C4-2B (cell line): Measurements from ENCODE around the gene CFAP119.

Experiments
- H3K27ac ChIP-seq: fragments of 450-650 bp; 2 replicates; pipeline ENCODE4 v1.5.1; 2017
- ZFX ChIP-seq: fragments of 450-650 bp; IDR thresholded peaks from 2 replicates; pipeline ENCODE4 v1.6.1; 2017
- TF ChIP-seq, protein P1 (sequence below): fragments of 450-650 bp; conservative IDR thresholded peaks from 2 replicates; pipeline ENCODE4 v1.5.1; 2017; ENCODE audit warnings: mild to moderate bottlenecking

Gene CFAP119

DNA sequence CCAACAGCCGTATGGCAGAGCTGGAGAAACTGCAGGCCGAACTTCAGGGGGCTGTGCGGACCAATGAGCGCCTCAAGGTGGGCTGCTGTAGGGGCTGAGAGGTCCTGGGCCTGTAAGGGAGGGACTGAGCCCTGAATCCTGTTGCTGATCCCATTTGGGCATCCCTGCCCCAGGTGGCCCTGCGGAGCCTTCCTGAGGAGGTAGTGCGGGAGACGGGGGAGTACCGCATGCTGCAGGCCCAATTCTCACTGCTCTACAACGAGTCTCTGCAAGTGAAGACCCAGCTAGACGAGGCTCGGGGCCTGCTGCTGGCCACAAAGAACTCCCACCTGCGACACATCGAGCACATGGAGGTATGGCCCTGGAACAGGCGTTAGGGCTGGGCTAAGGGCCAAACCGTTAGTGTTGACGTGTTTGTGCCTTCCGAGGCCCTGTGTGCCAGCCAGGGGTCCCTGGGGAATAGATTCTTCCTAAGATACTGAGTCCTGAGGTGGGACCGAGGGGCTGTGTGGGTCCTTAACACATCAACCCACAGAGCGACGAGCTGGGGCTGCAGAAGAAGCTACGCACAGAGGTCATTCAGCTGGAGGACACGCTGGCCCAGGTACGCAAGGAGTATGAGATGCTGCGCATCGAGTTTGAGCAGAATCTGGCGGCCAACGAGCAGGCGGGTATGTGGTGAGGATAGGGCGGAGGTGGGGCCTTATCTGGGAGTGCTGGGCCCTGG, 4.5 kb upstream of the CFAP119 start:
- H3K27ac ChIP-seq: no peak overlapping the region
- TF ChIP-seq, protein P1, sequence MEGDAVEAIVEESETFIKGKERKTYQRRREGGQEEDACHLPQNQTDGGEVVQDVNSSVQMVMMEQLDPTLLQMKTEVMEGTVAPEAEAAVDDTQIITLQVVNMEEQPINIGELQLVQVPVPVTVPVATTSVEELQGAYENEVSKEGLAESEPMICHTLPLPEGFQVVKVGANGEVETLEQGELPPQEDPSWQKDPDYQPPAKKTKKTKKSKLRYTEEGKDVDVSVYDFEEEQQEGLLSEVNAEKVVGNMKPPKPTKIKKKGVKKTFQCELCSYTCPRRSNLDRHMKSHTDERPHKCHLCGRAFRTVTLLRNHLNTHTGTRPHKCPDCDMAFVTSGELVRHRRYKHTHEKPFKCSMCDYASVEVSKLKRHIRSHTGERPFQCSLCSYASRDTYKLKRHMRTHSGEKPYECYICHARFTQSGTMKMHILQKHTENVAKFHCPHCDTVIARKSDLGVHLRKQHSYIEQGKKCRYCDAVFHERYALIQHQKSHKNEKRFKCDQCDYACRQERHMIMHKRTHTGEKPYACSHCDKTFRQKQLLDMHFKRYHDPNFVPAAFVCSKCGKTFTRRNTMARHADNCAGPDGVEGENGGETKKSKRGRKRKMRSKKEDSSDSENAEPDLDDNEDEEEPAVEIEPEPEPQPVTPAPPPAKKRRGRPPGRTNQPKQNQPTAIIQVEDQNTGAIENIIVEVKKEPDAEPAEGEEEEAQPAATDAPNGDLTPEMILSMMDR: no peak

DNA sequence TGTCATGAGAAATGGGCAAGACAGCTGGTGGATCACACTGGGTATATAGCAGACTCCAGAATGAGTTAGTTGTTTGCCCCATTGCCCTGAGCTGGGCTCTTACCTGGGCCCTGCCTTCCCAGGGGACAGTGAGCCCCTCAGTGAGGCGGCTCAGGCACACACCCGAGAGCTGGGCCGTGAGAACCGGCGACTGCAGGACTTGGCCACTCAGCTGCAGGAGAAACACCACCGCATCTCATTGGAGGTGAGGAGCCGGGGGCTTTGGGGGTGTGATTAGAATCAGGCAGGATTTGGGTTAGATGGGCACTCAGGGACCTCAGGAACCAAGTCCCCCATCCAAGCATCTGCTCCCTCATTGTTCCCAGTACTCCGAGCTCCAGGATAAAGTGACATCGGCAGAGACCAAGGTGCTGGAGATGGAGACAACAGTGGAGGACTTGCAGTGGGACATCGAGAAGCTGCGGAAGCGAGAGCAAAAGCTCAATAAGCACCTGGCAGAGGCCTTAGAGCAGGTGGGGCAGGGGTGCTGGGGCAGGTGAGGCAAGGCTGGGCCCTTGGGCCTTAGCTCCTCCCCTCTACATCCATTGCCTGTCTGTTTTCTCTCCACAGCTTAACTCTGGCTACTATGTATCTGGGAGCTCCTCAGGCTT, 3.1 kb upstream of the CFAP119 start:
- no peak overlapping the region for H3K27ac ChIP-seq
- TF ChIP-seq, protein P1: no peak
- TF ChIP-seq ZFX: no peak

DNA sequence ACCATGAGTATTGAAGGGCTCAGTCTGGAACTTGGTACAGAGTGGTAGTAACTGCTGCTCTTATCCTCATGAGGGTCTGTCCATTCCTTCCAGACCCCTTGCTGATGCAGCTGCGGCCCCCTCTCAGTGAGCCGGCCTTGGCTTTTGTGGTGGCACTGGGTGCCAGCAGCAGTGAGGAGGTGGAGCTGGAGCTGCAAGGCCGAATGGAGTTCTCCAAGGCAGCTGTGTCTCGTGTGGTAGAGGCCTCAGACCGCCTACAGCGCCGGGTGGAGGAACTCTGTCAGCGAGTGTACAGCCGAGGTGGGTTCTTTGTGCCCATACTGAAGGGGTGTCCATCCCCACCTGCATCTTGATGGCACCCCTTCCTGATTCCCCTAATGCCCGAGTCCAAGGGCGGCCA, 2.2 kb upstream of the CFAP119 start:
- H3K27ac ChIP-seq: no peak overlapping the region
- no peak for TF ChIP-seq ZFX
- TF ChIP-seq, protein P1: no peak

DNA sequence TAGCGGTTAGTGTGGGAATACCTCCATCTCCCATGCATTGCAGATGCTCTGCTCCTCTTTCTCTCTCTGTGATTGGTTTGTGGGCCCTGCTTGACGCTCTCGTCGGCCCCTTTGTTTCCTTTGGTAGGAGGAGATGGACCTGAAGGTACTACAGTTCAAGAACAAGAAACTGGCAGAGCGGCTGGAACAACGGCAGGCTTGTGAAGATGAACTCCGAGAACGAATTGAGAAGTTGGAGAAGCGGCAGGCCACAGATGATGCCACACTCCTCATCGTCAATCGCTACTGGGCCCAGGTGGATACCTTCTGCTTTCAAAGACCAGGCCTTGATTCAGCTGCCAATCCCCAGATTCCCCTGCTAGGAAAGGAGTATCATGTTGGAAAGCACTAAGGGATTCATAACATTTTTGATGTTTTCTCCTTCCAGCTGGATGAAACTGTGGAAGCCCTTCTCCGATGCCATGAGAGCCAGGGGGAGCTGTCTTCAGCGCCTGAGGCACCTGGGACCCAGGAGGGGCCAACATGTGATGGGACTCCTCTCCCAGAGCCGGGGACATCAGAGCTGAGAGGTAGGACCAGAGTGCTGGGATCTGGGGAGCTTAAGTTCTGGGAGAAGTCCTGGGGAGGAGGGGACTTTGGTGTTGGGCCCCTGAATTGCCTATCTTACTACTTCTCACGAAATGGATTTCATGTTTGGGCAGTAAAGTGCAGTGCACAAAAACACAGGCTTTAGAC, 1.3 kb upstream of the CFAP119 start:
- TF ChIP-seq, protein P1: no peak
- TF ChIP-seq ZFX: no peak
- peak overlapping the region; percentile 89 for H3K27ac ChIP-seq

DNA sequence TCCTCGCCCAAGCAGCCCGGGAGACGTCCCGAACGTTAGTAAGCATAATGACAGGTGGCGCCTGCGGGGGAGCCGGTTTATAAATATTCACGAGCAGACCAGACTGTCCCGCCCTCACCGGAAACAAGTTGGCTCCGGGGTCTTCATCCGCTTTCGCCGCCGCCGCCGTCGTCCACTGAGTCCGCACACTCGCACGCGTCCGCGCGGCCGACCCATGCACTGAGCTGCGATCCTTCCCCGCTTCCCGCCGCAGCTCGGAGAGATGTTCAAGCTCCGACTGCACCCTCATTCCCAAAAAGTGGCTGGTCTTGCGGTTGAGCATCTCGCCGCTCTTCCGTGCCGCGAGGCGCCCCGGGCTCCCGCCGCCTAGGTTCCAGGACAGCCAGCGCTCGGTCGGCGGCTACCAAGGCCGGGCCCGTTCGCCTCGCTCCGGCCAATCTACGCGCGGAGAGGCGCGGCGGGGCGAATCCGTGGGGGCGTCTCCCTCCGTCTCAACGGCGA, 385 bp downstream of the CFAP119 start:
- peak overlapping the region; percentile 89 for H3K27ac ChIP-seq
- 0 out of 2 replicates have a peak, but pooled peaks have one; percentile 9 for TF ChIP-seq ZFX
- TF ChIP-seq, protein P1: no peak

DNA sequence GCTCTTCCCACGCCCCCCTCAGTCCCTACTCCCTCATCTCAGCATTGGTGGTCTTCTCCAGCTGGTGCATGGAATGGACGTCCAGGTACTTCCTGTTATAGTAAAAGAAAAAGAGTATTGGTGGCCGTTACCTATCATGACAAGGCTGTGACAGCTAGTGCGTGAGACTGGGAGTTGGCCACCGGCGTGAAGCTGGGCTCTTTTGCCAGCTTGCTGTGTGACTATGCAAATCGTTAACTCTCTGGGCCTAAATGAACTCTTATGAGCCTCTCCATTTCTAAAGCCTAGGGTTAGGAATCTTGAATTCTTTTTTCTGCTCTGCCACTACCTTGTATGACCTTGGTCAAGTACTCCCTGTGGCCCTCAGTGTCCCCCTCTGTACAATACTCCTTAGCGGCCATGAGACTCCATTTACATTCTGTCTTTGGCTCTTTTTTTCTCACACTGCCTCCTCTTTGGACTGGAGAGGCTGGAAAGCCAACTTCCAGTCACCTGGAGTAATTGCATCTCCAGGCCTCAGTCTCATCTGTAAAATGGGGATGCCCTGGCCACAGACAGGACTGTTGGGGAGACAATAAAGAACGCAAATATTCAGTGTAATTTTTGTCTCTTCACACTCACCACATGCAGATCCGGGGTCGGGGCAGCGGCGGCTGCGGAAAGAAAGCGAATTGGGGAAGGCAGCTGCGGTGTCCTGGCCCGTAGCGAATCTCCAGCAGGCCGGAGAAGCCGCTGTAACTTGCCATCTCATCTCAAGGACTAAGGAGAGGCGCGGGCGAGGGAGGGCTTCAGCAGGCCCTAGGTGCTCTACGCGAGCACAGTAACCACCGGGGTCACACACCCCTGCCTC, 1.1 kb downstream of the CFAP119 start:
- H3K27ac ChIP-seq: peak overlapping the region; percentile 89
- TF ChIP-seq, protein P1: no peak
- no peak for TF ChIP-seq ZFX
